Cardiac fibroblast (primary cell): ENCODE results near the gene ARHGEF19.
"Not testable (repeated sequence)": the region's sequence is repeated elsewhere in the genome, so short reads cannot be mapped to it uniquely, and the experiment has no call there.

Source experiments
- DNase-seq, 2 donors: peaks; one replicate each; pipeline versions ENCODE4 v3.0.0 to v3.0.0-alpha.2; 2010; ENCODE audit warnings: low read depth in 2 of 2
- H3K4me3 ChIP-seq, 2 donors: replicated peaks in 1 of 2; 1 replicate in 1 of 2; 2 replicates in 1 of 2; pipeline ENCODE4 v1.5.1; 2011; ENCODE audit warnings: low read depth in 2 of 2, low read length in 2 of 2, mild to moderate bottlenecking in 2 of 2, moderate library complexity in 1 of 2
- CTCF ChIP-seq: IDR thresholded peaks from one replicate; pipeline ENCODE4 v1.5.1; 2011; ENCODE audit warnings: low read depth, mild to moderate bottlenecking, low read length, inconsistent platforms

ARHGEF19 gene

GRCh38 chr1:16230744-16231143, 18.3 kb upstream of the ARHGEF19 start:
- no peak overlapping the region for H3K4me3 ChIP-seq
- DNase-seq, result no peak
- TF ChIP-seq CTCF, result no peak

- H3K4me3 ChIP-seq, result no peak overlapping the region
- no peak for DNase-seq
These were observed 17.7 kb upstream of the ARHGEF19 start for GRCh38 chr1:16229976-16230740.

GRCh38 chr1:16226490-16227179, 14.2 kb upstream of the ARHGEF19 start:
- H3K4me3 ChIP-seq, result peak overlapping the region; percentile 22 to 26
- DNase-seq, result peak in 1 of 2 donors; percentile 47
- TF ChIP-seq CTCF, result no peak

More at GRCh38 chr1:16229976-16230740, 17.7 kb upstream of the ARHGEF19 start:
- TF ChIP-seq CTCF, result no peak

GRCh38 chr1:16226129-16226489, 13.7 kb upstream of the ARHGEF19 start:
- no peak overlapping the region for H3K4me3 ChIP-seq
- DNase-seq, result no peak
- no peak for TF ChIP-seq CTCF

- no peak overlapping the region for H3K4me3 ChIP-seq
- no peak for DNase-seq
- no peak for TF ChIP-seq CTCF
These were observed 12.0 kb upstream of the ARHGEF19 start for GRCh38 chr1:16224472-16224871.

GRCh38 chr1:16222716-16223115, 10.3 kb upstream of the ARHGEF19 start:
- not testable (repeated sequence) for DNase-seq

GRCh38 chr1:16221499-16221898, 9.0 kb upstream of the ARHGEF19 start:
- no peak overlapping the region for H3K4me3 ChIP-seq
- DNase-seq, result no peak
- no peak for TF ChIP-seq CTCF

More at GRCh38 chr1:16222716-16223115, 10.3 kb upstream of the ARHGEF19 start:
- not testable (repeated sequence) for H3K4me3 ChIP-seq
